Right lobe of liver (tissue), 6 donors: ENCODE results near the gene FBRSL1. TPM values are rescaled to one million over a fixed set of nuclear protein-coding genes. Genes with fewer than 3 reads are reported as not detected.
"Not testable (repeated sequence)": the region's sequence is repeated elsewhere in the genome, so short reads cannot be mapped to it uniquely, and the experiment has no call there.

Source experiments
- ATAC-seq, 4 donors: fragments of 200-7000 bp; cut with Tn5 transposase; one replicate each; pipeline ENCODE4 v1.9.1; 2020; ENCODE audit warnings: mild to moderate bottlenecking in 4 of 4, moderate library complexity in 4 of 4
- DNase-seq, 3 donors: peaks; one replicate each; pipeline ENCODE4 v3.0.0-alpha.2; 2020
- H3K27ac ChIP-seq, 3 donors: fragments of 200-600 bp; one replicate each; pipeline ENCODE4 v1.8.0; 2022
- H3K27me3 ChIP-seq, 2 donors: fragments of 200-600 bp; one replicate each; pipeline ENCODE4 v1.8.0; 2022
- H3K36me3 ChIP-seq, 4 donors: fragments of 200-600 bp; sonication (generic) in 1 of 4; one replicate each; pipeline versions ENCODE4 v1.5.1 to v1.8.0; 2017 to 2022; ENCODE audit warnings: control low read depth in 1 of 4
- H3K4me1 ChIP-seq, 4 donors: fragments of 200-600 bp; sonication (generic) in 1 of 4; one replicate each; pipeline versions ENCODE4 v1.5.1 to v1.8.0; 2017 to 2022; ENCODE audit warnings: control low read depth in 1 of 4
- H3K4me3 ChIP-seq, 3 donors: fragments of 200-600 bp; one replicate each; pipeline ENCODE4 v1.8.0; 2022
- H3K9me3 ChIP-seq, 4 donors: fragments of 200-600 bp; sonication (generic) in 1 of 4; one replicate each; pipeline versions ENCODE4 v1.5.1 to v1.8.0; 2017 to 2022; ENCODE audit warnings: control low read depth in 1 of 4
- POLR2A ChIP-seq: fragments of 450-650 bp; IDR thresholded peaks from one replicate; pipeline ENCODE4 v1.6.1; 2017; ENCODE audit warnings: antibody characterized with exemption, mild to moderate bottlenecking
- WGBS: methylation state at CpG from one replicate; pipeline ENCODE4 v1.1.6; 2018; ENCODE audit warnings: low coverage, low lambda C conversion rate; ENCODE audit not compliant: insufficient coverage; ENCODE audit errors: missing lambda C conversion rate; 5-methylcytosine and 5-hydroxymethylcytosine counted together
- intact Hi-C, 2 donors: fragments of 100-400 bp; cut with DNase I; formaldehyde crosslinking; loops; one replicate each; pipeline versions ENCODE4 v1.11.2 to v1.14.1; 2022
- total RNA-seq, 6 experiments: library from RNA; depleted of rRNA in 2 of 6; stranded (reverse); fragments of >200 nt in 2 of 6; fragmentation: NEBNext Ultra II Directional in 3 of 6; extraction: Animal tissue kit (Norgen Biotek cat#: 25700) in 3 of 6; gene quantifications; one replicate each; pipeline versions ENCODE4 v1.1.0 to v1.2.4, GENCODE V29; 2016 to 2023
- TF ChIP-seq, protein P1 (sequence below), 4 donors: fragments of 200-600 bp in 3 of 4; fragments of 450-650 bp in 1 of 4; IDR thresholded peaks; one replicate each; pipeline versions ENCODE4 v1.5.1 to v1.8.0; 2016 to 2022; ENCODE audit warnings: antibody characterized with exemption in 4 of 4, mild to moderate bottlenecking in 2 of 4
- donor health status: DM: no; HTN: yes; CAD: no.
- donor health status: DM: no; HTN: no; CAD: no.
- donor health status: DM: no; HTN: no; CAD: no.
- donor health status: DM: no; HTN: yes; CAD: no.
- donor health status: DM: no; HTN: yes; CAD: no.

Gene FBRSL1
- total RNA-seq, 6 experiments from 2014 or later = 16.2 to 27.6 (median 23.3) TPM

DNA sequence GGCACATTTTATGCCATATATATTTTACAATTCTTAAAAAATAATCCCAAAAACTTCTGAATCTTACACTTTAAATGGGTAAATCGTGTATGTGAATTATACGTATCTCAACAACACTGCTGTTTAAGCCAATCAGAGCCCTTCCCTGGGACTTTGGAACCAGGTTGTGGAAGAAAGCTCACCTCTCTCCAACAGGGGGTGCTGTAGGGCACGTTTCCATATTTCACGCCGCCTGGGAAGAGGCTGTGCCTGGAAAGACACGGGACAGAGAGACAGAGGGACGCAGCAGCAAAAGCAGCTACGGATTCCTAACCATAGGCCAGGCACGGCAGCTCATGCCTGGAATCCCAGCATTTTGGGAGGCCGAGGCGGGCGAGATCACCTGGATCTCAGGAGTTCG, 29.4 kb upstream of the FBRSL1 start:
- H3K4me1 ChIP-seq = no peaks in the 10 kb centered on the region
- no peaks in the 10 kb centered on the region for H3K9me3 ChIP-seq
- no peaks in the 10 kb centered on the region for H3K36me3 ChIP-seq
- intact Hi-C loops = no loop called here
- ATAC-seq (peak in 1 of 4 donors; percentile 50), DNase-seq (peak in 1 of 3 donors; percentile 11)
- H3K27me3 ChIP-seq = no peaks in the 10 kb centered on the region
- no peak overlapping the region for H3K27ac ChIP-seq
- TF ChIP-seq POLR2A = no peak
- TF ChIP-seq, protein P1, sequence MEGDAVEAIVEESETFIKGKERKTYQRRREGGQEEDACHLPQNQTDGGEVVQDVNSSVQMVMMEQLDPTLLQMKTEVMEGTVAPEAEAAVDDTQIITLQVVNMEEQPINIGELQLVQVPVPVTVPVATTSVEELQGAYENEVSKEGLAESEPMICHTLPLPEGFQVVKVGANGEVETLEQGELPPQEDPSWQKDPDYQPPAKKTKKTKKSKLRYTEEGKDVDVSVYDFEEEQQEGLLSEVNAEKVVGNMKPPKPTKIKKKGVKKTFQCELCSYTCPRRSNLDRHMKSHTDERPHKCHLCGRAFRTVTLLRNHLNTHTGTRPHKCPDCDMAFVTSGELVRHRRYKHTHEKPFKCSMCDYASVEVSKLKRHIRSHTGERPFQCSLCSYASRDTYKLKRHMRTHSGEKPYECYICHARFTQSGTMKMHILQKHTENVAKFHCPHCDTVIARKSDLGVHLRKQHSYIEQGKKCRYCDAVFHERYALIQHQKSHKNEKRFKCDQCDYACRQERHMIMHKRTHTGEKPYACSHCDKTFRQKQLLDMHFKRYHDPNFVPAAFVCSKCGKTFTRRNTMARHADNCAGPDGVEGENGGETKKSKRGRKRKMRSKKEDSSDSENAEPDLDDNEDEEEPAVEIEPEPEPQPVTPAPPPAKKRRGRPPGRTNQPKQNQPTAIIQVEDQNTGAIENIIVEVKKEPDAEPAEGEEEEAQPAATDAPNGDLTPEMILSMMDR (IDR thresholded peaks at IDR 0.05) = peak in 2 of 4 donors; percentile 30 to 38
- H3K4me3 ChIP-seq = no peak overlapping the region
- WGBS = 64% methylated on average over 12 of the region's 13 CpGs

DNA sequence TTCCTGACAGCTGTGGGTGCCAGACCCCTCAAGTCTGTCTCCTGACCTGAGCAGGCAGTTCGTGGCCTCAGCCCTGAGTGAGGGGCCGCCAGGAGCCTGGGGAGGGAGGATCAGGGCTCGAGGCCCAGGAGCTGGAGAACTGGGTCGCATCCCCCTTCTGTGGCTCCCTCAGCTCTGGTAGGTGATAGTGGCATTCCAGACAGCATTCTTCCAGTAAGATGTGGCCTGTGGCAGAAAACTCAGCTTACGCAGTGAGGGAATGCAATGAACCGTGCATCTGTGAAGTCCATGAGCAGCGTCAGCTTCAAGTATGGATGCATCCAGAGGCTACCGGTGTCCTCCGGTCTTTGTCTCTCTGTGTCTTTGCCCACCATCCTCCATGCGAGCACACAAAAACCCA, 28.4 kb upstream of the FBRSL1 start:
- intact Hi-C loops = no loop called here
- 50% methylated on average over 1 of the region's 10 CpGs for WGBS
- TF ChIP-seq, protein P1 (IDR thresholded peaks at IDR 0.05) = no peak
- TF ChIP-seq POLR2A = no peak
- DNase-seq = peak in 1 of 3 donors; percentile 7
- Histone ChIP-seq H3K4me3 (no peak overlapping the region), H3K27ac (no peak overlapping the region), H3K27me3 (no peaks in the 10 kb centered on the region), H3K36me3 (no peaks in the 10 kb centered on the region), H3K9me3 (no peaks in the 10 kb centered on the region), H3K4me1 (no peaks in the 10 kb centered on the region)
- ATAC-seq = no peak

DNA sequence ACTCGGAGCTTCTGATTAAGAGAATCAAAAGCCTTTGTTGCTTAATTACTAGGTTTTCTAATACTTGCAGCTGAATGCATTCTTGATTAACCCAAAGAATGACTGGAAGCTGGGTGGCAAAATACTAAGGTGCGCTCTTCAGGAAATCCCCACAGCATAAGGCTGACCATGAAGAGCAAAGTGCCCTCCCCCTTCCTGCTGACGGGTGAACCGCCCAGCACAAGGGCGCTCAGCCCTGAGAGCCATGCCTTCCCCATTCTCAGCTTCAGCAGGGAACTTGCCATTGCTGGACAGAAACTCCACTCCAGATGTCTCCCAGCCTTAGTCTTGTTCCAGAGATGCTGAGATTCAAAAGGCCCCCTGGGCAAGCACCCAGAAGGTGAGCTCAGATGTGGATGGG, 27.2 kb upstream of the FBRSL1 start:
- 50% methylated on average over 1 of the region's 5 CpGs for WGBS
- Histone ChIP-seq H3K27me3 (no peaks in the 10 kb centered on the region), H3K27ac (no peak overlapping the region), H3K4me3 (no peak overlapping the region), H3K9me3 (no peaks in the 10 kb centered on the region), H3K4me1 (no peaks in the 10 kb centered on the region), H3K36me3 (no peaks in the 10 kb centered on the region)
- TF ChIP-seq, protein P1 (IDR thresholded peaks at IDR 0.05) = no peak
- TF ChIP-seq POLR2A = no peak
- DNase-seq (peak in 1 of 3 donors; percentile 5), ATAC-seq (no peak)
- intact Hi-C loops = no loop called here

DNA sequence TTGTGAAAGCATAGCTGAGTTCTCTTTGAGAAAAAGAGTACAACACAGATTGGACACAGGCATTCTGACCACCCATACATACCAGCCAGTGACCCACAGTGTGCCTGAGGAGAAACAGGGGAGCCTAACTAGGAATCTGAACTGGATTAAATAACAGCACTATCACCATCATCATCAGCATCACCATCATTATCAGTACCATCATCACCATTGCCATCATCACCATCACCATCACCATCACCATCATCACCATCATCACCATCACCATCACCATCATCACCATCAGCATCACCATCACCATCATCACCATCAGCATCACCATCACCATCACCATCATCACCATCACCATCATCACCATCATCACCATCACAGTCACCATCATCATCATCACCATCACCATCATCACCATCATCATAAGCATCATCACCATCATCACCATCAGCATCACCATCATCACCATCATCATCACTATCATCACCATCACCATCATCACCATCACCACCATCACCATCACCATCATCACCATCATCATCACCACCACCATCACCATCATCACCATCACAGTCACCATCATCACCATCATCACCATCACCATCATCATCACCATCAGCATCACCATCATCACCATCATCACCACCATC, 26.5 kb upstream of the FBRSL1 start:
- H3K4me1 ChIP-seq, H3K4me3 ChIP-seq, H3K36me3 ChIP-seq, H3K27me3 ChIP-seq, H3K9me3 ChIP-seq, DNase-seq, intact Hi-C loops, H3K27ac ChIP-seq, ATAC-seq: not testable (repeated sequence)

DNA sequence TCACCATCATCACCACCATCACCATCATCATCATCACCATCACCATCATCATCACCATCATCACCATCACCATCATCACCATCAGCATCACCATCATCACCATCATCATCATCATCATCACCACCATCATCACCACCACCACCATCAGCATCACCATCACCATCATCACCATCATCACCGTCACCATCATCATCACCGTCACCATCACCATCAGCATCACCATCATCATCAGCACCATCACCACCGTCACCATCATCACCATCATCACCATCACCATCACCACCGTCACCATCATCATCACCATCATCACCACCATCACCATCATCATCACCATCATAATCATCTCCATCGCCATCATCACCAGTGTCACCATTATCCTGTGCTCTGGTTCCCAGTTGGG, 25.6 kb upstream of the FBRSL1 start:
- H3K36me3 ChIP-seq, H3K4me3 ChIP-seq, H3K9me3 ChIP-seq, ATAC-seq, H3K4me1 ChIP-seq, H3K27me3 ChIP-seq, H3K27ac ChIP-seq, DNase-seq, intact Hi-C loops: not testable (repeated sequence)
- 53% methylated on average over 5 of the region's 5 CpGs for WGBS

DNA sequence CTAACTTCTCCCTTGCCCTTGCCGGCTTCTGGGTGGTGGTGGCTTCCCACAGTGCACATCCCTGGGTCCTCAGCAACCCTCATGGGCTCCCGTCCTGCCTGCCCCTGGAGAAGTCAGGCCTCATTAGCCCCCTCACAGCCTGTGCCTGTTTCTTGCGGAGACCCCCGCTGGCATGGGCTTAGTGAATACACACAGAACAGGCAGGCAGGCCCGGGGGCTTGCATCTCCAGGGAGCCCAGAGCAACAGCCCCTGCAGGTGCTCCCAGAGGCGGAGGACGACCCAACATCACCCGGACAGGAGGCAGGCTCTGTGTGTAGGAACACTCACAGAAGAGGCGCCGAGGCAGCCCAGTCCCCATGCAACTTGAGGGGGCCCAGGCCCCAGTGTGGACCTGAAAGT, 25.1 kb upstream of the FBRSL1 start:
- Histone ChIP-seq H3K27me3 (no peaks in the 10 kb centered on the region), H3K27ac (no peak overlapping the region), H3K4me3 (no peak overlapping the region), H3K36me3 (no peaks in the 10 kb centered on the region), H3K4me1 (no peaks in the 10 kb centered on the region), H3K9me3 (no peaks in the 10 kb centered on the region)
- peak in 2 of 3 donors; percentile 13 to 49 for DNase-seq
- intact Hi-C loops = no loop called here
- peak in 1 of 4 donors; percentile 22 for ATAC-seq
- WGBS = 92% methylated on average over 4 of the region's 10 CpGs
- no peak for TF ChIP-seq POLR2A
- TF ChIP-seq, protein P1 (IDR thresholded peaks at IDR 0.05) = no peak
